Measurements from ENCODE around the gene REEP6. TPM values are rescaled to one million over a fixed set of nuclear protein-coding genes. Genes with fewer than 3 reads are reported as not detected.

REEP6 gene
- 228 TPM for polyA plus RNA-seq
- long read RNA-seq, donor 1, transcript REEP6-201 (5 exons, 1,794 nt): major isoform, 99 of 113 reads
- long read RNA-seq, donor 1, partial matches to known transcripts: 12 of 113 reads
- long read RNA-seq, donor 1, other reads (novel, unspliced or antisense): 0 of 113 reads
- long read RNA-seq, donor 2, transcript REEP6-204 (3 exons, 1,026 nt): minor isoform, 11 of 298 reads
- long read RNA-seq, donor 2, transcript REEP6-201 (5 exons, 1,794 nt): major isoform, 209 of 298 reads
- long read RNA-seq, donor 2, partial matches to known transcripts: 67 of 298 reads
- long read RNA-seq, donor 2, other reads (novel, unspliced or antisense): 11 of 298 reads
- long read RNA-seq, donor 3: 0 reads
- long read RNA-seq, donor 4, transcript REEP6-201 (5 exons, 1,794 nt): major isoform, 21 of 21 reads
- long read RNA-seq, donor 4, partial matches to known transcripts: 0 of 21 reads
- long read RNA-seq, donor 4, other reads (novel, unspliced or antisense): 0 of 21 reads
- long read RNA-seq, donor 5, transcript REEP6-201 (5 exons, 1,794 nt): major isoform, 35 of 36 reads
- long read RNA-seq, donor 5, partial matches to known transcripts: 0 of 36 reads
- long read RNA-seq, donor 5, other reads (novel, unspliced or antisense): 0 of 36 reads
- long read RNA-seq, donor 6, transcript REEP6-201 (5 exons, 1,794 nt): major isoform, 138 of 179 reads
- long read RNA-seq, donor 6, partial matches to known transcripts: 38 of 179 reads
- long read RNA-seq, donor 6, other reads (novel, unspliced or antisense): 0 of 179 reads
- long read RNA-seq, donor 7, transcript REEP6-201 (5 exons, 1,794 nt): major isoform, 24 of 26 reads
- long read RNA-seq, donor 7, partial matches to known transcripts: 0 of 26 reads
- long read RNA-seq, donor 7, other reads (novel, unspliced or antisense): 0 of 26 reads
- long read RNA-seq, donor 8, transcript REEP6-201 (5 exons, 1,794 nt): major isoform, 200 of 276 reads
- long read RNA-seq, donor 8, partial matches to known transcripts: 67 of 276 reads
- long read RNA-seq, donor 8, other reads (novel, unspliced or antisense): 5 of 276 reads
- long read RNA-seq, donor 9, transcript REEP6-201 (5 exons, 1,794 nt): major isoform, 108 of 139 reads
- long read RNA-seq, donor 9, partial matches to known transcripts: 29 of 139 reads
- long read RNA-seq, donor 9, other reads (novel, unspliced or antisense): 0 of 139 reads
- long read RNA-seq, donor 10, transcript REEP6-201 (5 exons, 1,794 nt): major isoform, 140 of 200 reads
- long read RNA-seq, donor 10, partial matches to known transcripts: 59 of 200 reads
- long read RNA-seq, donor 10, other reads (novel, unspliced or antisense): 0 of 200 reads
- long read RNA-seq, donor 11, transcript REEP6-201 (5 exons, 1,794 nt): major isoform, 93 of 121 reads
- long read RNA-seq, donor 11, partial matches to known transcripts: 27 of 121 reads
- long read RNA-seq, donor 11, other reads (novel, unspliced or antisense): 0 of 121 reads

DNA sequence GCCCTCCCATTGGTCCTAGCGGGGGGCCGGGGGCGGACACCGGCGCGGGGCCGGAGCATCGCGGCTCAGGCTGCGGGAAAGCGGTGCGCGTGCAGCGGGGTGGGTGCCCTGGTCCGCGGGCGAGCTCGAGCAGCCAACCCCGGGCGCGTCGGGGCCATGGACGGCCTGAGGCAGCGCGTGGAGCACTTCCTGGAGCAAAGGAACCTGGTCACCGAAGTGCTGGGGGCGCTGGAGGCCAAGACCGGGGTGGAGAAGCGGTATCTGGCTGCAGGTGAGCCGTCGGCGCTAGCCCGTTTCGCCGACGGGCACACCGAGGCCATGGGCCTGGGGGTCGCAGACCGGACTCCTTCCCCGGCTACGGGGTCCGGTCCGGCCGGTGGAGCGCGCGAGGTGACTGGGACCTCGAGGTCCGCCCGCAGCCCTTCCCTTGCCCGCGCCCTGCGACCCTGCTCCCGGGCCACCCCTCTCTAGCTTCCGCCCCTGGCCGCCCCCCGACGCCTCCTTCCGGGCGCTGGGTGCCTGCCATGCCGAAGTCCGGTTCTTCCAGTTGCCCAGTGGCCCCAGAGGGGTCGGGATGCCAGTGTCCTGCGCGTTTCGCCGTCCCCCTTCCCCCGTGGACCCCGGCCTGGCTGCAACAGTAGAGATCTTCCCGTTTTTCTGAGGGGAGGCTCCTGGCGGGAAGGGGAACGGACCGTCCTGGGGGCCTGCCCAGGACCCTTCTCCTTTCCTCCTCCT, at the start of gene REEP6:
TSS of gene REEP6 (plus strand) at position 68 of the 735 bp plus-strand sequence. CDS start at position 157, 89 bp downstream.
- H3K9me3 ChIP-seq (ENCODE audit: control insufficient read depth, low read depth, low read length): peaks cover 11% of the 10 kb centered on the region
- H3K27me3 ChIP-seq (ENCODE audit: control insufficient read depth, insufficient read depth, low read length): peaks cover 5% of the 10 kb centered on the region
- DNase-seq: no peak
- H3K4me3 ChIP-seq (ENCODE audit: low read length): peak within 1 kb of the TSS; percentile 92
- WGBS (ENCODE audit: insufficient coverage, low lambda C conversion rate): no CpG with 5 or more reads among the region's 73 CpGs
- peaks cover 44% of the 10 kb centered on the region for H3K4me1 ChIP-seq (ENCODE audit: control insufficient read depth, insufficient read depth, low read length)
- H3K27ac ChIP-seq (ENCODE audit: low read length): peak within 1 kb of the TSS; percentile 83
- H3K36me3 ChIP-seq (ENCODE audit: control insufficient read depth, insufficient read depth, low read length): peaks cover 4% of the 10 kb centered on the region

DNA sequence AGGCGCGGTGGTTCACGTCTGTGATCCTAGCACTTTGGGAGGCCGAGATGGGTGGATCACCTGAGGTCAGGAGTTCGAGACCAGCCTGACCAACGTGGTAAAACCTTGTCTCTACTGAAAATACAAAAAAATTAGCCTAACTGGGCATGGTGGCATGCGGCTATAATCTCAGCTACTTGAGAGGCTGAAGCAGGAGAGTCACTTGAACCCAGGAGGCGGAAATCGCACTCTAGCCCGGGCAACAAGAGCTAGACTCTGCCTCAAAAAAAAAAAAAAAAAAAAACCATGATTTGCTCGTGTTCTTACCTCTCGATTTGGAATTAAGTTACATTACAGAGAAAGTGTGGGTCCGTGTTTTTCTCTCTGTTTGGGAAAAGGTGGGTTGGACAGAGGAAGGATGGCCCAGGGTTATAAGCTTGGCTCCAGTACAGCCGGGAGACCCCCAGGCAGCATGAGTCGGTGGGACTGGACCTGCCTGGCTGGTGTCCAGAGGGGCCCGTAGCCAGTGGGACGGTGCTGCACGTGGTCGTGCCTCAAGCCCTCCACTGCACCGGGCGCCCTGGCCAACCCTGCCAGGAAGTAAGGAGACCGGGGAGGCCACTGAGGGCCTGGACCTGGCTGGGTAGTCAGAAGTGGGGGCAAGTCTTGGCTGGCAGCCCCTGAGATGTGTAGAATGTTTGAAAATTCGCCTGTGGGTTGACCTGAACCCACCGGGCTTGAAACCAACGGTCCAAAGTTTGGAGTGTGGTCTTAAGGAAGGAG, 49.1 kb upstream of the REEP6 start:
- Histone ChIP-seq H3K27ac (ENCODE audit: low read length) (no peak overlapping the region), H3K27me3 (ENCODE audit: control insufficient read depth, insufficient read depth, low read length) (peaks cover 15% of the 10 kb centered on the region), H3K4me1 (ENCODE audit: control insufficient read depth, insufficient read depth, low read length) (peaks cover 28% of the 10 kb centered on the region), H3K36me3 (ENCODE audit: control insufficient read depth, insufficient read depth, low read length) (peaks cover 31% of the 10 kb centered on the region), H3K9me3 (ENCODE audit: control insufficient read depth, low read depth, low read length) (peaks cover 3% of the 10 kb centered on the region), H3K4me3 (ENCODE audit: low read length) (no peak overlapping the region)
- WGBS (ENCODE audit: insufficient coverage, low lambda C conversion rate): 100% methylated on average over 1 of the region's 25 CpGs
- no peak for DNase-seq

DNA sequence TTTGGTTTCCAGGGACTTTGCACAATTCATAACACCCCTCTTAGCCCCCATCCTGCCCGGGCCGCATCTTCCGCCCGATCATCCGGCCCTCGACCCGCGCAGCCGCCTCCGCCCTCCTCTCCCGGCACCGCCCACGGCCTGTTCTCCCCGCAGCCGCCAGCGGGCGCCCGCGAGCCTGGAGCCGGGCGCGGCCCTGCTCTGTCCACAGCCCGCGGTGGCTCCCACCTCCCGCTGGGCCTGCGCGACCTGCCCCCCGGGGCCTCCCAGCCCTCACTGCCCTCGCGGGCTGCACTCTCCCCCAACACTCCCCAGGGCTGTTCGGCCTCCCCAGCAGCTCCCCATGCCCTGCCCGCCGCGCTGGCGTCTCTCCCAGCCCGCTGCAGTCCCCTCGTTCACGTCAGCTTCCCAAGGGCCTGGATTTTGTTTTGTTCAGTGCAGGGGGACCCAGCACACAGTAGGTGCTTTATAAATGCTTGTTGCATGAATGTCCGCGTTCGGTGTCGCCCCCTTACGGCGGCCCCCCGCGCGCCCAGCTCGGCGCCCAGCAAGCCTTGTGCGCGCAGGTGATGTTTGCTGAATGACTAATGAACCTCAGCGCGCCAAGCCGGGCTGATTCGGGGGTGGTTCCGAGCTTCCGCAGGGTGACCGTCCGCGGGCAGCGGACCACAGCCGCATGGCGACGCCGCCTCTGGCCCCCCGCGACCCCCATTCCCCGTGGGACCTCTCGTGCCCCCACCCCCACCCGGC, 45.6 kb upstream of the REEP6 start:
- no peak overlapping the region for H3K27ac ChIP-seq (ENCODE audit: low read length)
- peaks cover 17% of the 10 kb centered on the region for H3K4me1 ChIP-seq (ENCODE audit: control insufficient read depth, insufficient read depth, low read length)
- peak overlapping the region; percentile 37 for H3K4me3 ChIP-seq (ENCODE audit: low read length)
- peak; percentile 64 to 77 for DNase-seq
- WGBS (ENCODE audit: insufficient coverage, low lambda C conversion rate): no CpG with 5 or more reads among the region's 70 CpGs
- H3K36me3 ChIP-seq (ENCODE audit: control insufficient read depth, insufficient read depth, low read length): peaks cover 22% of the 10 kb centered on the region
- peaks cover 5% of the 10 kb centered on the region for H3K9me3 ChIP-seq (ENCODE audit: control insufficient read depth, low read depth, low read length)
- peaks cover 47% of the 10 kb centered on the region for H3K27me3 ChIP-seq (ENCODE audit: control insufficient read depth, insufficient read depth, low read length)

DNA sequence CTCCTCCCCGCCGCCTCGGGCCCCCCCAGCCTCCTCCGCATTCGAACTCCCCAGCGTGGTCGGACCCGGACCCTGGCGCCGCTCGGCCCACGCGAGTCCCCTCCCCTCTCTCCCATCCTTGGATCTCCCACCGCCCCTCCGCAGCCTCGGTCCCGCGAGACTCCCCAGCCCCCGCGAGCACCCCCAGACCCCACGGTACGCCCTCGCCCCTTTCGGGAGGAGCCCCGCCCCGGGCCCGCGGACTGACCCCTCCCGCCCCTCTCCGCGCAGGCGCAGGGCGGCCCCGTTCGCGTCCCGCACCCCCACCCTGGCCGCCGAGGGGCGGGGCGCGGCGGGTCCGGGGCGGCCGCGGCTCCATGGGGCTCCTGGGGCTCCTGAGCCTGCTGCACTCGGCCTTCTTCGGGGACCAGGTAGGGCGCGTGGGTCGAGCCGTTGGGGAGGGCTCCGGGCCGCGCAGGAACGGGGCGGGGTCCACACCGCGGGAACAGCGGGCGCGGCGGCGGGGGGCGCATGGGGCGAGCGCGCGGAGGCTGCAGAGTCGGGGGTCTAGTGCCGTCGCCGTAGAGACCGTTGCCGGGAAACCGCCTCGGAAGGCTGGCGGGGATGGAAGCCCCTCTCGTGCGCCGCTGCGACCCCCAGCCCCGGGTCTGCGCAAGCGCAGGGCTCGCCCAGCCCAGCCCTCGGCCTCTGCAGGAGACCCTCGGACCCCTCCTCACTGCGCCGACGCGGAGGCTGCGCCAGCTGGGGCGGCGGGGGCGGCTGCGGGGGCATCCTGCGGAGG, 44.9 kb upstream of the REEP6 start:
- Histone ChIP-seq H3K9me3 (ENCODE audit: control insufficient read depth, low read depth, low read length) (peaks cover 5% of the 10 kb centered on the region), H3K36me3 (ENCODE audit: control insufficient read depth, insufficient read depth, low read length) (peaks cover 14% of the 10 kb centered on the region), H3K27ac (ENCODE audit: low read length) (no peak overlapping the region), H3K4me3 (ENCODE audit: low read length) (no peak overlapping the region), H3K27me3 (ENCODE audit: control insufficient read depth, insufficient read depth, low read length) (peaks cover 55% of the 10 kb centered on the region), H3K4me1 (ENCODE audit: control insufficient read depth, insufficient read depth, low read length) (peaks cover 14% of the 10 kb centered on the region)
- no CpG with 5 or more reads among the region's 99 CpGs for whole genome bisulfite sequencing (ENCODE audit: insufficient coverage, low lambda C conversion rate)
- peak in 1 of 2 donors; percentile 19 for DNase-seq

DNA sequence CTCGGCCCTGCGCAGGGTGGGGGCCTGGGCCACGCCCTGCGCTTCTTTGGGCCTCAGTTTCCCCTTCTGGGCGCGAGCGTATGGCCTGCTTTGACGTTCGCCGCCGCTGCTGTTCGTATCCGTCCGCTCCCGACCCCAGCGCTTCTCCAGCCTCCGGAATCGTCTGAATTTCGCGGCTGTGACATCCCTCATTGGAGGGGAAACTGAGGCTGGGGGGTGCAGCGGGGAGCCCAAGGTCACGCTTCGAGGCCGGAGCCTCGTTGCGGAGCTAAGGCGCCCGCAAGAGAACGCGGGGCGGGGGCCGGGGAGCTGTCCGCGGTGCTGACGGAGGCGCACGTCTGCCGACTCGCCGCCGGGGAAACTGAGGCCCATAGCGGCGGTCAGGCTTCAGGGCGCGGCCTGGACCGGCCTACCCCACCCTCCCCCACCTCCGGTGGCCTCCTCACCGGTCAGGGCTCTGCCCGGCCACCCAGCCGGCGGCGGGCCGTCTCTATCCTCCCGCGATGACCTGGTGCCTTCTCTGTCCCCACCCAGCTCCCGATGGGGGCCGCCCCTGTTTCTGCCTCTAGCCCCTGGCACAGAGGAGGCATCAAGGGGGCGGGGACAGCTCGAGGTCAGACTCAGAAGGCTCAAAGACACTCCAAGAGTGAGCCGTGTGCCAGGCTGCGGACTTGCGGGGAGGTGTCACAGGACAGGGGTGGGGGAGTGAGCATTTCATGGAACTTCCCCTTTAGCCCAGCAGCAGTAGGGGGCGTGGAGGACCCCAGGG, 44.1 kb upstream of the REEP6 start:
- H3K27ac ChIP-seq (ENCODE audit: low read length): no peak overlapping the region
- no peak overlapping the region for H3K4me3 ChIP-seq (ENCODE audit: low read length)
- no CpG with 5 or more reads among the region's 63 CpGs for whole genome bisulfite sequencing (ENCODE audit: insufficient coverage, low lambda C conversion rate)
- H3K9me3 ChIP-seq (ENCODE audit: control insufficient read depth, low read depth, low read length): peaks cover 5% of the 10 kb centered on the region
- H3K36me3 ChIP-seq (ENCODE audit: control insufficient read depth, insufficient read depth, low read length): peaks cover 6% of the 10 kb centered on the region
- no peak for DNase-seq
- peaks cover 14% of the 10 kb centered on the region for H3K4me1 ChIP-seq (ENCODE audit: control insufficient read depth, insufficient read depth, low read length)
- H3K27me3 ChIP-seq (ENCODE audit: control insufficient read depth, insufficient read depth, low read length): peaks cover 62% of the 10 kb centered on the region

- Histone ChIP-seq H3K36me3 (ENCODE audit: control insufficient read depth, insufficient read depth, low read length) (peaks cover under 1% of the 10 kb centered on the region), H3K4me3 (ENCODE audit: low read length) (no peak overlapping the region), H3K27ac (ENCODE audit: low read length) (no peak overlapping the region), H3K27me3 (ENCODE audit: control insufficient read depth, insufficient read depth, low read length) (peaks cover 68% of the 10 kb centered on the region), H3K4me1 (ENCODE audit: control insufficient read depth, insufficient read depth, low read length) (peaks cover 14% of the 10 kb centered on the region), H3K9me3 (ENCODE audit: control insufficient read depth, low read depth, low read length) (peaks cover 5% of the 10 kb centered on the region)
- WGBS (ENCODE audit: insufficient coverage, low lambda C conversion rate): no CpG with 5 or more reads among the region's 4 CpGs
- DNase-seq: no peak
Observed at GRCh38 chr19:1447504-1447903, 43.5 kb upstream of the REEP6 start.

GRCh38 chr19:1447944-1448343, 43.0 kb upstream of the REEP6 start:
- Histone ChIP-seq H3K4me1 (ENCODE audit: control insufficient read depth, insufficient read depth, low read length) (peaks cover 14% of the 10 kb centered on the region), H3K36me3 (ENCODE audit: control insufficient read depth, insufficient read depth, low read length) (no peaks in the 10 kb centered on the region), H3K27ac (ENCODE audit: low read length) (no peak overlapping the region), H3K9me3 (ENCODE audit: control insufficient read depth, low read depth, low read length) (peaks cover 6% of the 10 kb centered on the region), H3K27me3 (ENCODE audit: control insufficient read depth, insufficient read depth, low read length) (peaks cover 73% of the 10 kb centered on the region), H3K4me3 (ENCODE audit: low read length) (no peak overlapping the region)
- no CpG with 5 or more reads among the region's 9 CpGs for WGBS (ENCODE audit: insufficient coverage, low lambda C conversion rate)
- DNase-seq: no peak
